Spleen (tissue), 13 donors: ENCODE data around the gene SYNDIG1. TPM values are rescaled to one million over a fixed set of nuclear protein-coding genes. Genes with fewer than 3 reads are reported as not detected.
A peak's percentile ranks its signal among the peaks of the same experiment; 100 is the strongest.

Experiments used
- DNase-seq: peaks from one replicate; pipeline ENCODE4 v3.0.0-alpha.2; 2020
- H3K27ac ChIP-seq, 8 donors: fragments of 200-600 bp; sonication (generic) in 7 of 8; 1 replicate in 4 of 8; 2 replicates in 4 of 8; pipeline versions ENCODE4 v1.5.0 to v1.8.0; 2016 to 2021; ENCODE audit warnings: inconsistent platforms in 4 of 8, mild to moderate bottlenecking in 4 of 8, moderate library complexity in 1 of 8
- H3K27me3 ChIP-seq, 7 donors: fragments of 200-600 bp; sonication (generic) in 6 of 7; replicated peaks in 1 of 7; 1 replicate in 4 of 7; 2 replicates in 3 of 7; pipeline versions ENCODE4 v1.5.0 to v1.8.0; 2016 to 2021; ENCODE audit warnings: inconsistent platforms in 3 of 7, mild to moderate bottlenecking in 1 of 7
- H3K36me3 ChIP-seq, 6 donors: fragments of 200-600 bp; sonication (generic) in 5 of 6; 1 replicate in 4 of 6; 2 replicates in 2 of 6; pipeline versions ENCODE4 v1.5.0 to v1.8.0; 2016 to 2021; ENCODE audit warnings: inconsistent platforms in 2 of 6
- H3K4me1 ChIP-seq, 6 donors: fragments of 200-600 bp; sonication (generic) in 5 of 6; 1 replicate in 3 of 6; 2 replicates in 3 of 6; pipeline versions ENCODE4 v1.5.0 to v1.8.0; 2016 to 2021; ENCODE audit warnings: inconsistent platforms in 3 of 6
- H3K4me3 ChIP-seq, 8 donors: fragments of 200-600 bp; sonication (generic) in 7 of 8; 1 replicate in 4 of 8; 2 replicates in 4 of 8; pipeline versions ENCODE4 v1.5.0 to v1.8.0; 2016 to 2021; ENCODE audit warnings: inconsistent platforms in 4 of 8, mild to moderate bottlenecking in 4 of 8, moderate library complexity in 2 of 8
- H3K9me3 ChIP-seq, 8 donors: fragments of 200-600 bp; sonication (generic) in 7 of 8; 1 replicate in 4 of 8; 2 replicates in 4 of 8; pipeline versions ENCODE4 v1.5.0 to v1.8.0; 2016 to 2021; ENCODE audit warnings: inconsistent platforms in 4 of 8
- CTCF ChIP-seq, 11 experiments: fragments of 200-600 bp in 7 of 11; fragments of 450-650 bp in 4 of 11; sonication (generic) in 4 of 11; IDR thresholded peaks in 8 of 11; conservative IDR thresholded peaks in 3 of 11; 1 replicate in 7 of 11; 2 replicates in 4 of 11; pipeline versions ENCODE4 v1.4.0 to v1.8.0; 2016 to 2021; ENCODE audit warnings: antibody characterized with exemption in 11 of 11, inconsistent platforms in 4 of 11, mild to moderate bottlenecking in 1 of 11
- POLR2A ChIP-seq, 3 donors: fragments of 450-650 bp; IDR thresholded peaks; one replicate each; pipeline ENCODE4 v1.5.1; 2017; ENCODE audit warnings: antibody characterized with exemption in 3 of 3, mild to moderate bottlenecking in 1 of 3
- POLR2AphosphoS5 ChIP-seq, 3 donors: sonication (generic); formaldehyde crosslinking; IDR thresholded peaks; one replicate each; pipeline ENCODE4 v1.5.1; 2017; ENCODE audit warnings: antibody characterized with exemption in 3 of 3
- whole genome bisulfite sequencing, 5 donors: extraction: QIAGEN DNeasy Blood & Tissue Kit in 3 of 5; methylation state at CpG; one replicate each; pipeline versions ENCODE4 v1.1.5 to v1.1.7; 2013 to 2018; 5-methylcytosine and 5-hydroxymethylcytosine counted together
- intact Hi-C: fragments of 100-400 bp; cut with DNase I; formaldehyde crosslinking; loops from one replicate; pipeline ENCODE4 v1.15.0; 2023; ENCODE audit warnings: low total_unique reads
- long read RNA-seq, 2 donors: transcript quantifications; one replicate each; lab custom pipeline, GENCODE V29; 2026
- polyA plus RNA-seq, 3 donors: library from polyadenylated mRNA; stranded (reverse); fragments of 200-250 nt; gene quantifications; one replicate each; pipeline ENCODE4 v1.2.1, GENCODE V29; 2013
- total RNA-seq, 7 donors: library from RNA; depleted of rRNA in 3 of 7; stranded (reverse); fragments of >200 nt in 3 of 7; fragmentation: NEBNext Ultra II Directional in 4 of 7; extraction: Animal tissue kit (Norgen Biotek cat#: 25700) in 4 of 7; gene quantifications; one replicate each; pipeline versions ENCODE4 v1.1.0 to v1.2.1, GENCODE V29; 2016 to 2021
- donor health status: healthy with polysubstance abuse.
- donor health status: DM: no; HTN: no; CAD: no; lungs with moderate emphysema.
- donor health status: DM: no; HTN: no; CAD: no.
- donor health status: Bipolar disorder and iron deficiency.
- donor health status: healthy.
- donor health status: DM: no; HTN: no; CAD: no.
- donor health status: DM: yes; HTN: yes; CAD: no.

Gene SYNDIG1
- total RNA-seq (1 to 10 TPM in 5 of 7 donors, under 1 TPM in 2; 0.70 to 3.5 (median 1.4) TPM), polyA plus RNA-seq (1 to 10 TPM; 1.2 to 1.4 (median 1.2) TPM)
- long read RNA-seq, donor 1 = 0 reads
- long read RNA-seq, donor 2 = 0 reads

GRCh38 chr20:24469116-24469893 lies at the start of gene SYNDIG1:
Gene SYNDIG1, plus strand, starts transcription at chr20:24469629. Its CDS starts 73,469 bp downstream, at chr20:24543098.
- no peak for DNase-seq

GRCh38 chr20:24419786-24420185 lies 49.6 kb upstream of the SYNDIG1 start:
- no peaks in the 10 kb centered on the region for H3K36me3 ChIP-seq
- 83 to 94% (median 88%) methylated on average over 6 of the region's 6 CpGs for WGBS, 5 donors
- no peaks in the 10 kb centered on the region for H3K4me1 ChIP-seq
- H3K27ac ChIP-seq = no peak overlapping the region
- intact Hi-C loops = no loop called here
- TF ChIP-seq CTCF (IDR thresholded peaks at IDR 0.05 in 8 of 11, conservative IDR thresholded peaks at IDR 0.05 in 3 of 11) (no peak), POLR2AphosphoS5 (IDR thresholded peaks at IDR 0.05) (no peak), POLR2A (IDR thresholded peaks at IDR 0.05) (no peak)
- peaks cover 3 to 29% (median 24%) of the 10 kb centered on the region in 8 donors for H3K9me3 ChIP-seq
- H3K4me3 ChIP-seq = no peak overlapping the region
- peaks cover 0 to 7% (median 0%) of the 10 kb centered on the region in 7 donors for H3K27me3 ChIP-seq
- no peak for DNase-seq

More at GRCh38 chr20:24469116-24469893, at the start of gene SYNDIG1:
- Histone ChIP-seq H3K27me3 (peaks cover 0 to 83% (median 33%) of the 10 kb centered on the region in 7 donors), H3K9me3 (no peaks in the 10 kb centered on the region), H3K27ac (no peak within 1 kb of the TSS), H3K4me3 (peak within 1 kb of the TSS in 7 of 8 donors; percentile 19 to 62 (median 26)), H3K36me3 (no peaks in the 10 kb centered on the region), H3K4me1 (peaks cover 3 to 29% (median 12%) of the 10 kb centered on the region in 6 donors)
- 1 to 6% (median 2%) methylated on average over 32 to 91 of the region's 91 CpGs for WGBS, 5 donors
- TF ChIP-seq CTCF (IDR thresholded peaks at IDR 0.05 in 8 of 11, conservative IDR thresholded peaks at IDR 0.05 in 3 of 11) = no peak
- no peak for TF ChIP-seq POLR2A (IDR thresholded peaks at IDR 0.05)
- TF ChIP-seq POLR2AphosphoS5 (IDR thresholded peaks at IDR 0.05) = no peak
- intact Hi-C loops = no loop called here

- no peak for DNase-seq
- Histone ChIP-seq H3K27ac (no peak overlapping the region), H3K9me3 (peaks cover 3 to 21% (median 16%) of the 10 kb centered on the region in 8 donors), H3K36me3 (no peaks in the 10 kb centered on the region), H3K27me3 (peaks cover 0 to 7% (median 0%) of the 10 kb centered on the region in 7 donors), H3K4me3 (no peak overlapping the region), H3K4me1 (no peaks in the 10 kb centered on the region)
- intact Hi-C loops = no loop called here
- WGBS, 5 donors = 79 to 93% (median 83%) methylated on average over 4 of the region's 4 CpGs
- no peak for TF ChIP-seq POLR2AphosphoS5 (IDR thresholded peaks at IDR 0.05)
- no peak for TF ChIP-seq CTCF (IDR thresholded peaks at IDR 0.05 in 8 of 11, conservative IDR thresholded peaks at IDR 0.05 in 3 of 11)
- no peak for TF ChIP-seq POLR2A (IDR thresholded peaks at IDR 0.05)
These were observed 48.9 kb upstream of the SYNDIG1 start for GRCh38 chr20:24420567-24420966.

- TF ChIP-seq POLR2A (IDR thresholded peaks at IDR 0.05) (no peak), CTCF (IDR thresholded peaks at IDR 0.05 in 8 of 11, conservative IDR thresholded peaks at IDR 0.05 in 3 of 11) (no peak), POLR2AphosphoS5 (IDR thresholded peaks at IDR 0.05) (no peak)
- Histone ChIP-seq H3K27ac (no peak overlapping the region), H3K4me1 (no peaks in the 10 kb centered on the region), H3K9me3 (peaks cover 0 to 16% (median 11%) of the 10 kb centered on the region in 8 donors), H3K4me3 (no peak overlapping the region), H3K27me3 (peaks cover 0 to 7% (median 0%) of the 10 kb centered on the region in 7 donors), H3K36me3 (no peaks in the 10 kb centered on the region)
- no peak for DNase-seq
- WGBS, 5 donors = 77 to 85% (median 82%) methylated on average over 8 to 9 of the region's 9 CpGs
- intact Hi-C loops = no loop called here
These were observed 48.4 kb upstream of the SYNDIG1 start for GRCh38 chr20:24421071-24421470.
